HEK293T (cell line): ENCODE results near the gene SPOPL.

Source experiments
- ARNT ChIP-seq: fragments of 450-650 bp; IDR thresholded peaks from 2 replicates; pipeline ENCODE4 v1.6.1; 2017; ENCODE audit warnings: mild to moderate bottlenecking
- BHLHE40 ChIP-seq: fragments of 450-650 bp; IDR thresholded peaks from 2 replicates; pipeline ENCODE4 v1.6.1; 2016; ENCODE audit warnings: mild to moderate bottlenecking, moderate library complexity, borderline replicate concordance
- ELF4 ChIP-seq: fragments of 450-650 bp; IDR thresholded peaks from 2 replicates; pipeline ENCODE4 v1.6.1; 2017; ENCODE audit warnings: antibody characterized with exemption
- FOXA1 ChIP-seq: fragments of 450-650 bp; IDR thresholded peaks from 2 replicates; pipeline ENCODE4 v1.6.1; 2016; ENCODE audit warnings: mild to moderate bottlenecking
- FOXK2 ChIP-seq: fragments of 450-650 bp; IDR thresholded peaks from 2 replicates; pipeline ENCODE4 v1.6.1; 2016; ENCODE audit warnings: mild to moderate bottlenecking
- FOXM1 ChIP-seq: fragments of 450-650 bp; IDR thresholded peaks from 2 replicates; pipeline ENCODE4 v1.6.1; 2017; ENCODE audit warnings: mild to moderate bottlenecking, borderline replicate concordance
- HDGF ChIP-seq: fragments of 450-650 bp; IDR thresholded peaks from 2 replicates; pipeline ENCODE4 v1.6.1; 2017; ENCODE audit warnings: antibody characterized with exemption, borderline replicate concordance
- L3MBTL2 ChIP-seq: fragments of 450-650 bp; conservative IDR thresholded peaks from 2 replicates; pipeline ENCODE4 v1.6.1; 2016; ENCODE audit warnings: mild to moderate bottlenecking
- LEF1 ChIP-seq: fragments of 450-650 bp; IDR thresholded peaks from 2 replicates; pipeline ENCODE4 v1.6.1; 2017; ENCODE audit warnings: mild to moderate bottlenecking, borderline replicate concordance
- NFRKB ChIP-seq: fragments of 450-650 bp; IDR thresholded peaks from 2 replicates; pipeline ENCODE4 v1.6.1; 2016; ENCODE audit warnings: mild to moderate bottlenecking, moderate library complexity
- PKNOX1 ChIP-seq: fragments of 450-650 bp; IDR thresholded peaks from 2 replicates; pipeline ENCODE4 v1.6.1; 2016
- SUZ12 ChIP-seq: fragments of 450-650 bp; IDR thresholded peaks from 2 replicates; pipeline ENCODE4 v1.6.1; 2016; ENCODE audit warnings: mild to moderate bottlenecking
- TARDBP ChIP-seq: fragments of 450-650 bp; IDR thresholded peaks from 2 replicates; pipeline ENCODE4 v1.6.1; 2016
- ZNF384 ChIP-seq: fragments of 450-650 bp; IDR thresholded peaks from 2 replicates; pipeline ENCODE4 v1.6.1; 2016

- no peak for TF ChIP-seq LEF1
- no peak for TF ChIP-seq BHLHE40
- no peak for TF ChIP-seq SUZ12
- TF ChIP-seq ZNF384, result no peak
- no peak for TF ChIP-seq ELF4
- TF ChIP-seq ARNT, result no peak
- TF ChIP-seq FOXM1, result no peak
- no peak for TF ChIP-seq NFRKB
- TF ChIP-seq FOXK2, result no peak
- no peak for TF ChIP-seq PKNOX1
- TF ChIP-seq HDGF, result no peak
- TF ChIP-seq TARDBP, result no peak
- TF ChIP-seq L3MBTL2, result no peak
- TF ChIP-seq FOXA1, result no peak
Measured at GRCh38 chr2:138617026-138617425, 115.5 kb downstream of the SPOPL start.
